ENCODE measurements around the gene TTLL13. TPM values are rescaled to one million over a fixed set of nuclear protein-coding genes. Genes with fewer than 3 reads are reported as not detected.
"Not testable (repeated sequence)": the region's sequence is repeated elsewhere in the genome, so short reads cannot be mapped to it uniquely, and the experiment has no call there.

TTLL13 gene
- total and polyA plus RNA-seq, 7 experiments from 2014 or later, result 0.40 to 1.8 (median 0.63) TPM; not detected in 3

- Histone ChIP-seq H3K27me3 (ENCODE audit: control insufficient read depth in 2 of 2, insufficient read depth in 2 of 2, low read length in 2 of 2) (no peaks in the 10 kb centered on the region), H3K9me3 (ENCODE audit: control insufficient read depth in 2 of 3, low read length in 3 of 3) (no peaks in the 10 kb centered on the region), H3K27ac (ENCODE audit: low read depth, low read length) (no peak overlapping the region), H3K36me3 (ENCODE audit: control insufficient read depth in 2 of 3, insufficient read depth in 3 of 3, low read length in 3 of 3) (no peaks in the 10 kb centered on the region), H3K4me3 (ENCODE audit: low read length) (no peak overlapping the region), H3K4me1 (ENCODE audit: control insufficient read depth in 2 of 2, insufficient read depth in 2 of 2, low read length in 2 of 2) (peaks cover 4 to 7% of the 10 kb centered on the region in 2 donors)
- ChIA-PET CTCF (interaction anchor here (0.6 to 1.4 kb wide), 12 partner anchors 9 to 319 kb away, joined by 3 to 5 read pairs (median 3); no protein-coding TSS in a partner anchor), POLR2A (interaction anchor here (0.5 to 0.7 kb wide), 2 partner anchors 15 to 92 kb away, joined by 3 read pairs; no protein-coding TSS in a partner anchor)
- ATAC-seq, result peak; percentile 58
- intact Hi-C loops (cut with micrococcal nuclease), result no loop called here
- Mint-ChIP-seq H3K4me1 (peaks cover 3 to 24% (median 16%) of the 10 kb centered on the region in 7 donors), H3K27ac (peak overlapping the region in 1 of 9 donors; percentile 41), H3K9me3 (no peaks in the 10 kb centered on the region), H3K36me3 (no peaks in the 10 kb centered on the region), H3K4me3 (peak overlapping the region in 2 of 10 donors; percentile 17 to 22), H3K27me3 (peaks cover 0 to 10% (median 0%) of the 10 kb centered on the region in 5 donors)
- DNase-seq, result peak; percentile 11 to 66 (median 44)
These were observed 51.8 kb downstream of the TTLL13 start for GRCh38 chr15:90300988-90301706.

- Histone ChIP-seq H3K4me1 (ENCODE audit: control insufficient read depth in 2 of 2, insufficient read depth in 2 of 2, low read length in 2 of 2) (peaks cover 11 to 14% of the 10 kb centered on the region in 2 donors), H3K9me3 (ENCODE audit: control insufficient read depth in 2 of 3, low read length in 3 of 3) (no peaks in the 10 kb centered on the region), H3K27ac (ENCODE audit: low read depth, low read length) (no peak overlapping the region), H3K27me3 (ENCODE audit: control insufficient read depth in 2 of 2, insufficient read depth in 2 of 2, low read length in 2 of 2) (no peaks in the 10 kb centered on the region), H3K4me3 (ENCODE audit: low read length) (no peak overlapping the region), H3K36me3 (ENCODE audit: control insufficient read depth in 2 of 3, insufficient read depth in 3 of 3, low read length in 3 of 3) (no peaks in the 10 kb centered on the region)
- ChIA-PET CTCF (interaction anchor here (0.6 to 1.4 kb wide), 13 partner anchors 8 to 584 kb away, joined by 3 to 4 read pairs (median 3); no protein-coding TSS in a partner anchor), POLR2A (interaction anchor here (0.5 kb wide), 1 partner anchor 15 kb away, joined by 3 read pairs; no protein-coding TSS in a partner anchor)
- Mint-ChIP-seq H3K36me3 (no peaks in the 10 kb centered on the region), H3K27me3 (peaks cover 0 to 10% (median 0%) of the 10 kb centered on the region in 5 donors), H3K4me3 (no peak overlapping the region), H3K9me3 (no peaks in the 10 kb centered on the region), H3K27ac (peak overlapping the region in 1 of 9 donors; percentile 41), H3K4me1 (peaks cover 10 to 30% (median 22%) of the 10 kb centered on the region in 7 donors)
- DNase-seq (no peak), ATAC-seq (no peak)
- intact Hi-C loops (cut with micrococcal nuclease), result no loop called here
These were observed 52.4 kb downstream of the TTLL13 start for GRCh38 chr15:90301707-90302300.

GRCh38 chr15:90305355-90305754 is 56.0 kb downstream of the TTLL13 start:
- DNase-seq; H3K9me3 Mint-ChIP-seq; ATAC-seq; intact Hi-C loops (cut with micrococcal nuclease); H3K27me3 ChIP-seq (ENCODE audit: control insufficient read depth in 2 of 2, insufficient read depth in 2 of 2, low read length in 2 of 2); H3K4me3 Mint-ChIP-seq; H3K27ac ChIP-seq (ENCODE audit: low read depth, low read length); H3K9me3 ChIP-seq (ENCODE audit: control insufficient read depth in 2 of 3, low read length in 3 of 3); H3K36me3 ChIP-seq (ENCODE audit: control insufficient read depth in 2 of 3, insufficient read depth in 3 of 3, low read length in 3 of 3); H3K36me3 Mint-ChIP-seq; H3K27me3 Mint-ChIP-seq; H3K4me3 ChIP-seq (ENCODE audit: low read length); POLR2A ChIA-PET: not testable (repeated sequence)
- Mint-ChIP-seq H3K4me1 (peaks cover 14 to 41% (median 32%) of the 10 kb centered on the region in 7 donors), H3K27ac (peak overlapping the region in 2 of 9 donors; percentile 36 to 81)
- CTCF ChIA-PET, result interaction anchor here (0.7 to 4.1 kb wide), 4 partner anchors 12 to 630 kb away, joined by 3 to 15 read pairs (median 7); partner anchors contain the start of gene UNC45A
- H3K4me1 ChIP-seq (ENCODE audit: control insufficient read depth in 2 of 2, insufficient read depth in 2 of 2, low read length in 2 of 2), result peaks cover 16 to 19% of the 10 kb centered on the region in 2 donors

- Mint-ChIP-seq H3K9me3 (no peaks in the 10 kb centered on the region), H3K4me3 (peak overlapping the region in 9 of 10 donors; percentile 36 to 74 (median 58)), H3K36me3 (no peaks in the 10 kb centered on the region), H3K27ac (peak overlapping the region; percentile 60 to 88 (median 81)), H3K27me3 (no peaks in the 10 kb centered on the region), H3K4me1 (peaks cover 11 to 41% (median 32%) of the 10 kb centered on the region in 7 donors)
- Histone ChIP-seq H3K27ac (ENCODE audit: low read depth, low read length) (peak overlapping the region; percentile 20), H3K27me3 (ENCODE audit: control insufficient read depth in 2 of 2, insufficient read depth in 2 of 2, low read length in 2 of 2) (no peaks in the 10 kb centered on the region), H3K4me3 (ENCODE audit: low read length) (no peak overlapping the region), H3K36me3 (ENCODE audit: control insufficient read depth in 2 of 3, insufficient read depth in 3 of 3, low read length in 3 of 3) (no peaks in the 10 kb centered on the region), H3K4me1 (ENCODE audit: control insufficient read depth in 2 of 2, insufficient read depth in 2 of 2, low read length in 2 of 2) (peaks cover 16 to 19% of the 10 kb centered on the region in 2 donors), H3K9me3 (ENCODE audit: control insufficient read depth in 2 of 3, low read length in 3 of 3) (no peaks in the 10 kb centered on the region)
- intact Hi-C loops (cut with micrococcal nuclease), result no loop called here
- POLR2A ChIA-PET, result no interaction called here
- ATAC-seq (no peak), DNase-seq (no peak)
- CTCF ChIA-PET, result interaction anchor here (0.7 to 4.1 kb wide), 6 partner anchors 9 to 629 kb away, joined by 3 to 15 read pairs (median 5); partner anchors contain the start of gene UNC45A
These were observed 56.6 kb downstream of the TTLL13 start for GRCh38 chr15:90305932-90306331.

- POLR2A ChIA-PET, result interaction anchor here (0.8 kb wide), 1 partner anchor 9 kb away, joined by 3 read pairs; no protein-coding TSS in a partner anchor
- intact Hi-C loops (cut with micrococcal nuclease), result no loop called here
- Histone ChIP-seq H3K27ac (ENCODE audit: low read depth, low read length) (peak overlapping the region; percentile 20), H3K36me3 (ENCODE audit: control insufficient read depth in 2 of 3, insufficient read depth in 3 of 3, low read length in 3 of 3) (no peaks in the 10 kb centered on the region), H3K4me1 (ENCODE audit: control insufficient read depth in 2 of 2, insufficient read depth in 2 of 2, low read length in 2 of 2) (peaks cover 15 to 16% of the 10 kb centered on the region in 2 donors), H3K9me3 (ENCODE audit: control insufficient read depth in 2 of 3, low read length in 3 of 3) (no peaks in the 10 kb centered on the region), H3K27me3 (ENCODE audit: control insufficient read depth in 2 of 2, insufficient read depth in 2 of 2, low read length in 2 of 2) (no peaks in the 10 kb centered on the region), H3K4me3 (ENCODE audit: low read length) (peak overlapping the region; percentile 7)
- Mint-ChIP-seq H3K9me3 (no peaks in the 10 kb centered on the region), H3K4me1 (peaks cover 8 to 37% (median 28%) of the 10 kb centered on the region in 7 donors), H3K27ac (peak overlapping the region; percentile 65 to 88 (median 81)), H3K4me3 (peak overlapping the region in 9 of 10 donors; percentile 36 to 74 (median 58)), H3K36me3 (no peaks in the 10 kb centered on the region), H3K27me3 (peaks cover 0 to 3% (median 0%) of the 10 kb centered on the region in 5 donors)
- DNase-seq (peak in 5 of 9 donors; percentile 16 to 49 (median 23)), ATAC-seq (peak; percentile 70)
- CTCF ChIA-PET, result interaction anchor here (0.7 to 4.1 kb wide), 5 partner anchors 9 to 176 kb away, joined by 3 to 15 read pairs (median 7); no protein-coding TSS in a partner anchor
These were observed 57.2 kb downstream of the TTLL13 start for GRCh38 chr15:90306560-90306959.

GRCh38 chr15:90307661-90308060 is 58.3 kb downstream of the TTLL13 start:
- Mint-ChIP-seq H3K27ac (no peak overlapping the region), H3K4me3 (no peak overlapping the region), H3K36me3 (no peaks in the 10 kb centered on the region), H3K9me3 (no peaks in the 10 kb centered on the region), H3K27me3 (peaks cover 0 to 14% (median 0%) of the 10 kb centered on the region in 5 donors), H3K4me1 (peaks cover 10 to 31% (median 22%) of the 10 kb centered on the region in 7 donors)
- intact Hi-C loops (cut with micrococcal nuclease), result no loop called here
- ChIA-PET POLR2A (interaction anchor here (0.8 kb wide), 1 partner anchor 8 kb away, joined by 3 read pairs; no protein-coding TSS in a partner anchor), CTCF (interaction anchor here (0.7 to 4.1 kb wide), 3 partner anchors 9 to 15 kb away, joined by 3 to 15 read pairs (median 7); no protein-coding TSS in a partner anchor)
- Histone ChIP-seq H3K4me1 (ENCODE audit: control insufficient read depth in 2 of 2, insufficient read depth in 2 of 2, low read length in 2 of 2) (peaks cover 15 to 16% of the 10 kb centered on the region in 2 donors), H3K27ac (ENCODE audit: low read depth, low read length) (no peak overlapping the region), H3K4me3 (ENCODE audit: low read length) (no peak overlapping the region), H3K27me3 (ENCODE audit: control insufficient read depth in 2 of 2, insufficient read depth in 2 of 2, low read length in 2 of 2) (no peaks in the 10 kb centered on the region), H3K36me3 (ENCODE audit: control insufficient read depth in 2 of 3, insufficient read depth in 3 of 3, low read length in 3 of 3) (no peaks in the 10 kb centered on the region), H3K9me3 (ENCODE audit: control insufficient read depth in 2 of 3, low read length in 3 of 3) (no peaks in the 10 kb centered on the region)
- no peak for ATAC-seq
- no peak for DNase-seq
